ENCODE results near the gene BBS12. TPM values are rescaled to one million over a fixed set of nuclear protein-coding genes. Genes with fewer than 3 reads are reported as not detected.
A peak's percentile ranks its signal among the peaks of the same experiment; 100 is the strongest.

BBS12 gene
- total and polyA plus RNA-seq, 9 of the 15 experiments (the other 6 are each of a cell fraction or from before 2014, with no cell fraction given) = 2.7 to 6.5 (median 3.3) TPM

GRCh38 chr4:122749704-122750454, 17.4 kb downstream of the BBS12 start (continued):
- no peak for TF ChIP-seq TOE1 (IDR thresholded peaks at IDR 0.05; ENCODE audit: borderline replicate concordance)
- TF ChIP-seq TOE1 (CRISPR knock-in tag; IDR thresholded peaks at IDR 0.05; ENCODE audit: borderline replicate concordance, low read depth) = no peak
- peak; percentile 39 for TF ChIP-seq KDM5B (IDR thresholded peaks at IDR 0.05; ENCODE audit: insufficient replicate concordance, low read depth, low read length)
- TF ChIP-seq TAL1 (IDR thresholded peaks at IDR 0.05) = peak; percentile 17; the same call in 1 of the 2 replicates
- no peak for TF ChIP-seq TAF15 (IDR thresholded peaks at IDR 0.05; ENCODE audit: low read depth, low read length)
- TF ChIP-seq L3MBTL2 (IDR thresholded peaks at IDR 0.05) = peak; percentile 73; the same call in 1 of the 2 replicates
- 0 out of 2 replicates have a peak, but pooled peaks have one; percentile 45 for TF ChIP-seq RREB1 (CRISPR knock-in tag; IDR thresholded peaks at IDR 0.05)
- TF ChIP-seq EP300 (IDR thresholded peaks at IDR 0.05; ENCODE audit: low read length) = peak; percentile 96
- peak in 1 of 2 experiments; percentile 38; a peak in 1 of 4 replicates for TF ChIP-seq FOXK2 (conservative IDR thresholded peaks at IDR 0.05 in 1 of 2, IDR thresholded peaks at IDR 0.05 in 1 of 2; ENCODE audit: low read depth in 2 of 2)
- TF ChIP-seq ZNF175 (CRISPR knock-in tag; IDR thresholded peaks at IDR 0.05; ENCODE audit: low read depth) = 0 out of 2 replicates have a peak, but pooled peaks have one; percentile 22
- peak; percentile 75 for TF ChIP-seq MYBL2 (IDR thresholded peaks at IDR 0.05; ENCODE audit: low read depth)
- no peak for TF ChIP-seq MYBL2 (CRISPR knock-in tag; IDR thresholded peaks at IDR 0.05; ENCODE audit: borderline replicate concordance)
- TF ChIP-seq RBBP5 (IDR thresholded peaks at IDR 0.05; ENCODE audit: borderline replicate concordance, insufficient read depth, low read length, poor library complexity, severe bottlenecking) = peak; percentile 41
- TF ChIP-seq LEF1 (IDR thresholded peaks at IDR 0.05) = peak; percentile 80
- TF ChIP-seq MEF2A (IDR thresholded peaks at IDR 0.05; ENCODE audit: control insufficient read depth, low read depth, low read length) = peak; percentile 68; the same call in 1 of the 2 replicates
- TF ChIP-seq PHF8 (IDR thresholded peaks at IDR 0.05; ENCODE audit: borderline replicate concordance, low read length) = peak; percentile 19; the same call in 1 of the 2 replicates
- no peak for TF ChIP-seq SRSF1 (IDR thresholded peaks at IDR 0.05; ENCODE audit: low read depth, low read length)
- peak; percentile 28; the same call in 1 of the 2 replicates for TF ChIP-seq ZNF212 (CRISPR knock-in tag; IDR thresholded peaks at IDR 0.05)
- TF ChIP-seq MITF (IDR thresholded peaks at IDR 0.05) = no peak
- TF ChIP-seq ZNF507 (tag; conservative IDR thresholded peaks at IDR 0.05) = no peak

Data from K562 (cell line).